RWPE1 (cell line): ENCODE measurements around the gene JMJD8.

Experiments used
- CTCF ChIA-PET: fragments of 350-600 bp; sonication (Branson Sonifier 250); formaldehyde crosslinking; extraction: SDS; loops from one replicate; lab custom pipeline; 2021; lab: Yijun Ruan, JAX
- POLR2A ChIA-PET: fragments of 400-600 bp; formaldehyde crosslinking; extraction: SDS; loops from one replicate; lab custom pipeline; 2020; ENCODE audit warnings: antibody characterized with exemption; ENCODE audit not compliant: low non-redundant PET; lab: Yijun Ruan, JAX
- DNase-seq: peaks from one replicate; pipeline ENCODE4 v3.0.0; 2012; ENCODE audit warnings: low spot score
- H3K27ac ChIP-seq: fragments of 450-650 bp; 2 replicates; pipeline ENCODE4 v1.5.1; 2017
- CTCF ChIP-seq: fragments of 450-650 bp; conservative IDR thresholded peaks from 2 replicates; pipeline ENCODE4 v1.5.1; 2017; ENCODE audit warnings: low read depth, mild to moderate bottlenecking

The JMJD8 gene

DNA sequence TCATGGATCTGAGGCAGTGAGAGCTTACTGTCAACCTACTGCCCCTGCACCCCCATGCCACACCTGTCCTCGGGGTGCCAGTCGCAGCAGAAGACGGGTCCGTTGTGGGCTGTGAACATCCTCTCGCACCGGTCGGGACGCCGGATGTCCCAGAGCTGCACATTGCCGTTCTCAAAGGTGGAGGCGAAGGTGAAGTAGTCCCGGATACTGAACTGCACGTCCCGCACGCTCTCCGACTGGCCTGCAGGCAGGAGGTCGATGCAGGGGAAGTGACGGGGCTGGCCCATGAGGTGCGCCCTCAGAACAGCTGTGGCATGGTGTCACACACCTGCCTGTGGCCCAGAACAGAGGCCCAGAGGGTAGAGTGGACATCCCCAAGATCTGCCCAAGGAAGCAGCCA, 3.4 kb upstream of the JMJD8 start:
- CTCF ChIA-PET, result interaction anchor here (0.6 to 1.1 kb wide), 2 partner anchors 14 to 20 kb away, joined by 3 read pairs; partner anchors contain the start of gene RHOT2
- DNase-seq, result no peak
- TF ChIP-seq CTCF, result no peak

DNA sequence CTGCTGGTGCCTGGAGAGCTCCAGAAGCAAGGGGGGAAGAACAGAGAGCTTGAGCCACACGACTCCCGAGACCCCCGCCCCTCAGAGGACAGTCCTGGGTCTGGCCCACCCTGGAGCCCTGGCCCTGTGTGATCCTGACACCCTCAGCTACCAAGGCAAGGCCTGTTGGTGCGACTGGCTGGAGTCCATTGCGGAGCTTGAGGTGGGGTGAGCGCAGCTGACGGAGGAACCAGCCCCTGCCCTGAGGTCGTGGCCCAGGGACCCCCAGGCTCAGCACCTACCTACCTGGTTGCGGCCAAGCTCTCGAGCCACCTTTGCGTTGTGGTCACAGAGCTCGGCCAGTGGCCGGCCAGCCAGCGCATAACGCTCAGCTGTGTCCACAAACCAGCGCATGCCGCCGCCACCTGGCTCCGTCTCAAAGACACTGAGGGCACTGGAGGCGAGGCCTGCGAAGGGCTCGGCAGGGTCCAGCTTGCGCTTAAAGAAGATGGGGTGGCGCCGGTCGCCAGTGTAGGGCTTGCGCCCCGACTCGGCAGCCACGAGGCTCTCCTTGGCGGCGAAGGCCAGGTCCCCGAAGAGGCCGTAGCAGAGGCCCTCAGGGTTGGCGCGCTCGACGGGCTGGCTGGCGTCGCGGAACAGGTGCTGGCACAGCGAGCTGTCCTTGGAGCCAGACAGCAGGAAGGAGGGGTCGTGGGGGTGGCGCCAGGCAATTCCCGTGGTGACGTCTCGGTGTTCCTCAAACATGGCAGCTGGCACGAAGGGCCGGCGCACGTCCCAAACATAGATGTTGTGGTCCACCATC, 2.5 kb upstream of the JMJD8 start:
- POLR2A ChIA-PET, result no interaction called here
- peak overlapping the region; percentile 94 for H3K27ac ChIP-seq

More for the DNA sequence above, 3.4 kb upstream of the JMJD8 start:
- POLR2A ChIA-PET, result no interaction called here
- peak overlapping the region; percentile 84 for H3K27ac ChIP-seq

GRCh38 chr16:685967-686366, 1.8 kb upstream of the JMJD8 start:
- CTCF ChIA-PET, result interaction anchor here (0.5 to 0.7 kb wide), 2 partner anchors 12 to 14 kb away, joined by 3 read pairs; no protein-coding TSS in a partner anchor
- H3K27ac ChIP-seq, result peak overlapping the region; percentile 94
- no peak for DNase-seq
- POLR2A ChIA-PET, result no interaction called here
- TF ChIP-seq CTCF, result peak; percentile 61

More for the DNA sequence above, 2.5 kb upstream of the JMJD8 start:
- CTCF ChIA-PET, result interaction anchor here (0.5 to 1.1 kb wide), 3 partner anchors 11 to 19 kb away, joined by 3 read pairs; partner anchors contain the start of gene RHOT2
- DNase-seq, result no peak
- TF ChIP-seq CTCF, result no peak

GRCh38 chr16:684961-685696, 995 bp upstream of the JMJD8 start:
- CTCF ChIA-PET, result interaction anchor here (0.7 to 1.6 kb wide), 3 partner anchors 14 to 93 kb away, joined by 3 to 5 read pairs (median 3); partner anchors contain the start of gene METRN
- TF ChIP-seq CTCF, result no peak
- DNase-seq, result no peak
- POLR2A ChIA-PET, result no interaction called here
- peak overlapping the region; percentile 94 for H3K27ac ChIP-seq

DNA sequence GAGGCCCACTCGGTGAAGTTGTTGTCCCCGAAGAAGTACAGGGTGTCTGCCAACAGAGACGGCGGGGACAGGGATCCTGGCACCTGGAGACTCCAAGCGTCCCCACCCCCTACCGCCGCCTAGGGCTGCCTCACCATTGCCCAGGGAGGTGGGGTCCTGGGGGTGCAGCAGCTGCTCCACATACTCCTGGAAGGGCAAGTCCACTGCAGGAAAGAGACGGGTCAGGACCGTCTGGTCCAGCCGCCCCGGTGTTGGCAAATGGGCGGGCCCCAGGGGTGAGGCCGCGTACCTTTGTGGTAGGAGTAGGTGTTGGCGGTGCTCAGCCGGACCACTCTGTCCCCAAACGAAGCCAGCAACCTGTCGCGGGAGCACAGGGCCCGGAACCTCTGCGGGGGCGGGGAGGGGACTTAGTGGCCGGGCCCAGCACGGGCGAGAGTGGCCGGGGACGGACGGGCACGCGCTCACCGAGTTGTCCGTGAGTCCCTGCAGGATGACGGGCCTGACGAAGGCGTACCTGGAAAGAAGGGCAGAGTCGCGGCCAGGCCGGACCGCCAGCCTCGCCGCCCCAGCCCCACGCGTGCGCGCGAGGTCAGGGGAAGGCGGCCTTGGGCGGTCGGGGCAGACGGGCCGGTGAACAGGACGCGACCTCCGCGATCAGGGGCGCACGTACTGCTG, 601 bp downstream of the JMJD8 start:
- CTCF ChIA-PET, result interaction anchor here (0.6 to 1.6 kb wide), 4 partner anchors 16 to 91 kb away, joined by 3 to 5 read pairs (median 4); partner anchors contain the start of genes METRN and RHOT2
- no peak for DNase-seq
- no peak for TF ChIP-seq CTCF

More for the DNA sequence above, 601 bp downstream of the JMJD8 start:
- POLR2A ChIA-PET, result interaction anchor here (0.6 to 1.2 kb wide), 3 partner anchors 11 to 612 kb away, joined by 3 to 5 read pairs (median 5); no protein-coding TSS in a partner anchor
- H3K27ac ChIP-seq, result peak overlapping the region; percentile 94
